ENCODE measurements around the gene SH3GL1.
"Not testable (repeated sequence)": the region's sequence is repeated elsewhere in the genome, so short reads cannot be mapped to it uniquely, and the experiment has no call there.

SH3GL1 gene

DNA sequence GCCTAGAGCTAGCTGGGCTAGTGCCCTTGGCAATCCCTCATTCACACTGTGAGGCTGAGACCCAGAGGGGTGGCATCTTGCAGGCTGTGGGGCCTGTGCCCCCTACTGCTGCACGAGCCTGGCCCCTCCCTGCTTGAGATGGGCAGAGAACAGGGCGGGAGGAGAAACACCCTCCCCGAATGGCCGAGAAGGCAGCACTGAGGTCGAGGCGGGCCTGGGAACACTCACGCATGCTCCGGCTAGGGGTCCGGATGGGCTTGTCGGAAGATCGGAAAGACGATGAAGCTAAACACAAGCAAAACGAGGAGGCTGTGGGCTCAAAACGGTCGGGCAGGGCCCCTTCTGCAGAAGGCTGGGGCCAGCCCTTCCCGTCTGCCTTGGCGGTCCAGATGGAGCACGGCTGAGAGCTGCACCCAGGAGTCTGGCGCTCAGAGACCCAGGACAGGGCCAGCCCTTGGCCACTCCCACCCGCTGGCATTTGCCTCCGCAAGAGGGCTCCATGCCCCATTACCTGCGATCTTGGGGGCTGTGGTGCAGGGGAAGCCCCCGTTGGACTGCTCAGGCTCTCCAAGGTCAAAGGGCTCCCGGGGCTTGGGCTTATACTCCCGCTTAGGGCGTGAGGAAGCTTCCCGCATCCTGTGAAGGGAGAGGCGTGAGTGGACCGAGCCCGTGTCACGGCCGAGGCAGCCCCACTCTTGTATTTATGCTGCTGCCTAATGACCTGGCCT lies 38.1 kb downstream of the SH3GL1 start:
- DNase-seq = no peak

GRCh38 chr19:4361152-4362046 lies 38.9 kb downstream of the SH3GL1 start:
- DNase-seq = no peak

GRCh38 chr19:4360641-4361151 lies 39.7 kb downstream of the SH3GL1 start:
- no peak for DNase-seq

DNA sequence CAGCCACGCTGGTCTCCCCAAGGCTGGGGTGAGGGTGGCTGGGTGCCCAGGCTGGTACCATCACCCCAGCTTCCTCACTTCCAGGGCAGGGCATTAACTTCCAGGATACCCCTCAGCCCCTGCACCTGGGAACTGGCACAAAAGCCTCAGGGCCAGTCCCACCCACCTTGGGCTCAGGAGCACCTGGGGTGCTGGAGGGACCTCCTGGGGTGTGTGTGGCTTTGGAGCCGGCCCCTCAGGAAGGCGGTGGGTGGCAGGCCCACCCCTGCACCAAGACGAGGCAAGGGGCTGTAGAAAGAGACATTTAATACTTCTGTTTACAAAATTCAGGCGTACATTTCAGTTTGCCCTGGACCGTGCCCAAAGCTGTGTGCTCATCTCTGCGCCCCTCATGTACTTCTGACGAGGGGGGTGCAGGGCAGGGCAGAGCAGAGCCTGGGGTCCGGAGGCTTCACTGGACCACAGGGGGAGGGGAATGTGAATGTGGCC lies 40.2 kb downstream of the SH3GL1 start:
- no peak for DNase-seq

DNA sequence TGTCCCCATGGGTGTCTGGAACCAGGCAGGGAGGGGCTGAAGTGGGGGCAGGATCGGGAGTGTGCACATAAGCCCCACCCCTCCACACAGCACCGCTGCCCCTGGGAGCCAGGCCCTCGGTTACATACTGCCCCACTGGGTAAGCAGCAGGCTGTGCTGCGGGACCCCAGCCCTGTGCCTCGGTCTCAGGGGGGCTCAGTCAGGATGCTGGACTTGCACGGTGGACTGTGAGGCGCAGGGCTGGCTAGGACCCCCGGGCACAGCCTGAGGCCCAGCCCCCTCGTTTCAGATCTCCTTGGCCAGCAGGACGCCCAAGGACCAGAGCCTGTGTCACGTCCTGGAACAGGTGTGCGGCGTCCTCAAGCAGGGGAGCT lies 40.7 kb downstream of the SH3GL1 start:
- no peak for DNase-seq

DNA sequence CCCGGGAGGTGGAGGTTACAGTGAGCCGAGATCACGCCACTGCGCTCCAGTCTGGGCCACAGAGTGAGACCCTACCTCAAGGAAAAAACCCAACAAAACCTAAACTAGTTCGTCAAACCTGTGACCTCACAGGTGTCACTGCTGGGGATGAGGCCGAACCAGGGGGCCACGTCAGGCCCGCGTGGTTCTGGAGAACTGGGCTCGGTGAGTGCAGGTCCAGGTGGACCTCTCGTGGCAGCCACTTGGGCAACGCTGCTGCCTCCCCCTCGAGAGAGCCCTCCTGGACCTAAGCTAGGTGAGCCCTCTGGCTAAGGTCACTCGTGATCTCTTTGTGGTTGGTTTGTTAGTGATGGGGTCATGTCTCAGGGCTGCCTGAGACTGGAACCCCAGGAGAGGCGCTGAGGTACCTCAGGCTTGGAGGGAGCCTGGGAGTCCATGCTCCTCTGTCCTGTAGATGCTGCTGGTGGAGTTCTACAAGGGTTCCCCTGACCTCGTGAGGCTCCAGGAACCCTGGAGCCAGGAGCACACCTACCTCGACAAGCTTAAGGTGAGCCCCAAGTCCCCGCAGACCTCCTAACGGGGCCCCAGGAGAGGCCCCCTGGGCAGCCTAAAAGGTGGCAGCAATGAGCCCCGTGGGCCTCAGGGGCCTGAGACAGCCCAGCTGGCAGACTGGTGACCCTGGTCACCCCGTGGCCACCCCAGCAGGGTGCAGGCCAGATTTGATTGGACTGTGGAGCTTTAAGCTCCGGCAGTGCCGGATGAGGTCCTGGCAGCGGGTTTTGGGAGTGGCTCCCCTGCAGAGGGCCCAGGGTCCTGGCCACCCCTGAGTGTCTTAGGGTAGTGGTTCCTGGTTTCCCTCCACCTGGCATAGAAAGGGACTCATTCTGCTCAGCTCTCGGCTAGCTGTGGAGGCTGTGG lies 41.4 kb downstream of the SH3GL1 start:
- no peak for DNase-seq

GRCh38 chr19:4357921-4358326 lies 42.4 kb downstream of the SH3GL1 start:
- no peak for DNase-seq

DNA sequence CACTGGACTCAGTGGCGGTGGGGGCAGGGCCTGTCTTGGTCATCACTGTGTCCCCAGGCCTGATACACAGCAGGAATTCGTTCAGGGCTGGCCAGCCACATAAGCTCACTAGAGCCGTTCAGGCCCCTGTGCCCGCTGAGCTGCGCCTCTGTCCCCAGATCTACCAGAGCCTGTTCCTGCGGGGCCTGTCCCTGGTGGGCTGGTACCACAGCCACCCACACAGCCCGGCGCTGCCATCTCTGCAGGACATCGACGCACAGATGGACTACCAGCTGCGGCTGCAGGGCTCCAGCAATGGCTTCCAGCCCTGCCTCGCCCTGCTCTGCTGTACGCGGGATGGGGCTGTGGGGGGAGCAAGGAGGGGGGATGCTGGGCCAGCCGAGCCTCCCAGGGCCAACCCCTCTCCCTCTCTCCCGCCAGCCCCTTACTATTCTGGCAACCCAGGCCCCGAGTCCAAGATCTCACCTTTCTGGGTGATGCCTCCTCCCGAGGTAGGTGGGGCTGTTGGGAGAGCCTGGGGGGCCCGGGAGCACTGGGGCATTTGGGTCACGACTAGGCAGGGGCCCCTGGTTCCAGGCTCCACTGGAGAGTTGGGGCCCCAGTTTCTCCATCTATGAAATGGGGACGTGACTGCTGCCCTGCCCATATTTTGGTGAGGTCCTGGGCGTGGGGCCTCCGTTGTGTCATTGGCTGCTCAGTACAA lies 43.1 kb downstream of the SH3GL1 start:
- no peak for DNase-seq

- DNase-seq = no peak
Measured at GRCh38 chr19:4354897-4355296, 45.5 kb downstream of the SH3GL1 start.

- no peak for DNase-seq
Measured at GRCh38 chr19:4354282-4354681, 46.1 kb downstream of the SH3GL1 start.

GRCh38 chr19:4352701-4353121 lies 47.6 kb downstream of the SH3GL1 start:
- DNase-seq = peak; percentile 68 to 72

GRCh38 chr19:4350726-4351125 lies 49.6 kb downstream of the SH3GL1 start:
- no peak for DNase-seq

GRCh38 chr19:4350111-4350510 lies 50.2 kb downstream of the SH3GL1 start:
- no peak for DNase-seq

DNA sequence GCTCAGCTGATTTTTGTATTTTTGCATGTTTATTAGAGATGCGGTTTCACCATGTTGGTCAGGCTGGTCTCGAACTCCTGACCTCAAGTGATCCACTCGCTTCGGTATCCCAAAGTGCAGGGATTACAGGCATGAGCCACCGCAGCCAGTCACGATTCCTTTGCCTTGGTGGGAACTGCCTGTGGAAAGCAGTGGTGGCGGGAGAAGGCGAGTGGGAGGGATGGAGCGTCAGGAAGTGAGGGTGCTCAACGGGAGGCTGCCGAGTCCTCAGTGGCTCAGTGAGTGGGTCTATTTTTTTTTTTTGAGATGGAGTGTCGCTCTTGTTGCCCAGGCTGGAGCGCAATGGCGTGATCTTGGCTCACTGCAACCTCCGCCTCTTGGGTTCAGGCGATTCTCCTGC lies 51.1 kb downstream of the SH3GL1 start:
- not testable (repeated sequence) for DNase-seq

- DNase-seq = no peak
Measured at GRCh38 chr19:4347521-4347920, 52.8 kb downstream of the SH3GL1 start.

DNA sequence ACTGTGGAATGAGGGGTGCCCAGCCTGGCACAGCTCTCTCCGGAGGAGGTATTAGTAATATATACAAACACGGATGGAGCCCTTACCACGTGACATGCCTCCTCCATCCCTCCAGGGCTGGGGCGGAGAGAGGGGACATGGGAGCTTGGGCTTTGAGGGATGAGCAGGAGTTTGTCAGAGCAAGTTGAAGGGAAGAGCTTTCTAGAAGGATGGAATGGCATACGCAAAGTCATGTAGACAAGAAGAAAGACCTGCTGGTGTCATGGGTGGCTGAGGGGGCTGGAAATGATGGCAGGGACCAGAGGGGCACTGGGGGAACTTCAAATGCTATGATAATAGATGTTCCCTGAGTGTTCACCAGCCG lies 54.3 kb downstream of the SH3GL1 start:
- no peak for DNase-seq

- no peak for DNase-seq
Measured at GRCh38 chr19:4345342-4346019, 54.9 kb downstream of the SH3GL1 start.

GRCh38 chr19:4343370-4344307 lies 56.7 kb downstream of the SH3GL1 start, which contains the start of gene MPND:
Gene MPND (plus strand): TSS chr19:4343562. CDS start chr19:4343594, 32 bp downstream.
- DNase-seq = peak; percentile 84 to 90

DNA sequence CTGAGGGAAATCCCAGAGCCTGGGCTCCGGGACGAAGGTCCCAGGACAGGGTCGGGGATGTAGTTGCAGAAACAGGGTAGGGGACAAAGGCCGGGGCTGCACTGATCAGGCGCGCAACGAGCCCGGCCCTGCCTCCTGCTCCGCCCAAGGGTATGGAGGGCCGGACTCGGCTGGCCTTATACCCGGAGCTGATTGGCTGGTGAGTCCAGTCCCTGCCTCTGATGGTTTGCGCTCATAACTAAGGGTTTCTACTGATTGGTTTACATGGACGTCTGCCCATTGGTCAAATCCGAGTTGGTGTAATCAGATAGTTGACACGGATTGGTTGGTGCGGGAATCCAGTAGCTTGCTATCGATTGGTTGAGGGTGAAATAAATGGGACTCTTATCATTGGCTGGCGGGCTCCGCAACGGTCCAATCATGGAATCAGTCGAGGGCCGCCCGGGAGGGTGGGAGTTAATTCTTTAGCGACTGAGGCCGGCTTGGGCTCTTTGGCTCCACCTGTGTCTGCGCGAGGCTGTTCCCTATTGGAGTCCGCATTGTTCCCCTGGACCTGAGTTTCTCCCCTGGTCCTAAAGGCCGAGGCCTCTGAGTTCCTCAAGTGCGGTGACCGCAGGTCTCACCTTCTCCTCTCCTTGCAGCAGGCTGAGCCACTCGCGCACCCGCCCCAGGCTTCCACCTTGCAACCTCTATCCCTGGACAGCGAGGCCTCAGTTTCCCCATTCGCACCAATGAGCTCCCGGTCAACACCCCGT lies 57.6 kb downstream of the SH3GL1 start:
- peak; percentile 98 to 99 for DNase-seq

GRCh38 chr19:4342314-4342614 lies 58.1 kb downstream of the SH3GL1 start:
- no peak for DNase-seq
